ENCODE results near the gene TRAP1.

DNA sequence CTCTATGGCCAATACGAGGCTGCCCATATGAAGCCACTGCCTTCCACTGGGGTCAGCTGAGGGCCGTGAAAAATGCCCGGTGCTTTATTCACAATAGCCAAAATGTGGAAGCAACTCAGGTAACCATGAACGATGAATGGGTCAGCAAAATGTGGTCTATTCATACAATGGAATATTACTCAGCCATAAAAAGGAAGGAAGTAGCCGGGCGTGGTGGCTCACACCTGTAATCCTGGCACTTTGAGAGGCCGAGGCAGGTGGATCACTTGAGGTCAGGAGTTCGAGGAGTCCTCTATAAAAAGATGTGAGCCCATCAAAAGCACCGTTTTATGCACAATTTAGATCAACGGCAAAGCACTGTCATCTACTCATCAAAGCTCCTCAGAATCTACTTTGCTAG, 5.2 kb upstream of the TRAP1 start:
- TF ChIP-seq, protein P1, sequence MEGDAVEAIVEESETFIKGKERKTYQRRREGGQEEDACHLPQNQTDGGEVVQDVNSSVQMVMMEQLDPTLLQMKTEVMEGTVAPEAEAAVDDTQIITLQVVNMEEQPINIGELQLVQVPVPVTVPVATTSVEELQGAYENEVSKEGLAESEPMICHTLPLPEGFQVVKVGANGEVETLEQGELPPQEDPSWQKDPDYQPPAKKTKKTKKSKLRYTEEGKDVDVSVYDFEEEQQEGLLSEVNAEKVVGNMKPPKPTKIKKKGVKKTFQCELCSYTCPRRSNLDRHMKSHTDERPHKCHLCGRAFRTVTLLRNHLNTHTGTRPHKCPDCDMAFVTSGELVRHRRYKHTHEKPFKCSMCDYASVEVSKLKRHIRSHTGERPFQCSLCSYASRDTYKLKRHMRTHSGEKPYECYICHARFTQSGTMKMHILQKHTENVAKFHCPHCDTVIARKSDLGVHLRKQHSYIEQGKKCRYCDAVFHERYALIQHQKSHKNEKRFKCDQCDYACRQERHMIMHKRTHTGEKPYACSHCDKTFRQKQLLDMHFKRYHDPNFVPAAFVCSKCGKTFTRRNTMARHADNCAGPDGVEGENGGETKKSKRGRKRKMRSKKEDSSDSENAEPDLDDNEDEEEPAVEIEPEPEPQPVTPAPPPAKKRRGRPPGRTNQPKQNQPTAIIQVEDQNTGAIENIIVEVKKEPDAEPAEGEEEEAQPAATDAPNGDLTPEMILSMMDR (IDR thresholded peaks at IDR 0.05), result no peak
- TF ChIP-seq POLR2AphosphoS5 (IDR thresholded peaks at IDR 0.05) (no peak), POLR2A (IDR thresholded peaks at IDR 0.05) (no peak)
